LNCaP clone FGC (cell line): ENCODE results near the gene COL25A1.

Source experiments
- DNase-seq: peaks from one replicate; pipeline ENCODE4 v3.0.0-alpha.2; 2011; ENCODE audit warnings: low read depth
- H3K4me3 ChIP-seq: 2 replicates; pipeline ENCODE4 v1.5.1; 2011; ENCODE audit warnings: mild to moderate bottlenecking, low read depth, low read length, control low read depth
- TF ChIP-seq, protein P1 (sequence below): IDR thresholded peaks from 2 replicates; pipeline ENCODE4 v1.5.1; 2012; ENCODE audit warnings: mild to moderate bottlenecking; ENCODE audit not compliant: control insufficient read depth, insufficient read depth; ENCODE audit errors: extremely low read depth

The COL25A1 gene

DNA sequence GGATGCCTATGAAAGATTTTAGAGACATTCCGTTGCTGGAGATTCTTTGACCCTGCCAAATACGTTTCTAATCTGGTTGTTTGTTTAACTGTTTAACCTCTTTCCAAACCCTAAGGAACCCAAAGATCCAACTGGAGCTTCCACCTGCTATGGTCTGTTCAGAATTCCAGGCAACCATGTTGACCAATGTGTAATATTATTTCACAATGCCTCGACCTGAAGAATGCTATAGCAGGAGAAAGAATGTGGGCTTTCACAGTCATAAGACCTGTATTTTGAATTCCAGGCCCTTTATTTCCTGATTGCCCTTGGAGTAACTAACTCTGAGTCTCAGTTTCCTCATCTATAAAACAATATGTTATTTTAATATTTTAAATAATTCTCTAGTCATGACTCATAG, 90.8 kb downstream of the COL25A1 start:
- no peak overlapping the region for H3K4me3 ChIP-seq
- TF ChIP-seq, protein P1, sequence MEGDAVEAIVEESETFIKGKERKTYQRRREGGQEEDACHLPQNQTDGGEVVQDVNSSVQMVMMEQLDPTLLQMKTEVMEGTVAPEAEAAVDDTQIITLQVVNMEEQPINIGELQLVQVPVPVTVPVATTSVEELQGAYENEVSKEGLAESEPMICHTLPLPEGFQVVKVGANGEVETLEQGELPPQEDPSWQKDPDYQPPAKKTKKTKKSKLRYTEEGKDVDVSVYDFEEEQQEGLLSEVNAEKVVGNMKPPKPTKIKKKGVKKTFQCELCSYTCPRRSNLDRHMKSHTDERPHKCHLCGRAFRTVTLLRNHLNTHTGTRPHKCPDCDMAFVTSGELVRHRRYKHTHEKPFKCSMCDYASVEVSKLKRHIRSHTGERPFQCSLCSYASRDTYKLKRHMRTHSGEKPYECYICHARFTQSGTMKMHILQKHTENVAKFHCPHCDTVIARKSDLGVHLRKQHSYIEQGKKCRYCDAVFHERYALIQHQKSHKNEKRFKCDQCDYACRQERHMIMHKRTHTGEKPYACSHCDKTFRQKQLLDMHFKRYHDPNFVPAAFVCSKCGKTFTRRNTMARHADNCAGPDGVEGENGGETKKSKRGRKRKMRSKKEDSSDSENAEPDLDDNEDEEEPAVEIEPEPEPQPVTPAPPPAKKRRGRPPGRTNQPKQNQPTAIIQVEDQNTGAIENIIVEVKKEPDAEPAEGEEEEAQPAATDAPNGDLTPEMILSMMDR = no peak
- no peak for DNase-seq

- no peak for DNase-seq
- TF ChIP-seq, protein P1 = no peak
These were observed 92.8 kb downstream of the COL25A1 start for GRCh38 chr4:109209647-109210046.

GRCh38 chr4:109207898-109208297, 94.6 kb downstream of the COL25A1 start:
- TF ChIP-seq, protein P1 = no peak
- no peak overlapping the region for H3K4me3 ChIP-seq

More at GRCh38 chr4:109209647-109210046, 92.8 kb downstream of the COL25A1 start:
- no peak overlapping the region for H3K4me3 ChIP-seq

DNA sequence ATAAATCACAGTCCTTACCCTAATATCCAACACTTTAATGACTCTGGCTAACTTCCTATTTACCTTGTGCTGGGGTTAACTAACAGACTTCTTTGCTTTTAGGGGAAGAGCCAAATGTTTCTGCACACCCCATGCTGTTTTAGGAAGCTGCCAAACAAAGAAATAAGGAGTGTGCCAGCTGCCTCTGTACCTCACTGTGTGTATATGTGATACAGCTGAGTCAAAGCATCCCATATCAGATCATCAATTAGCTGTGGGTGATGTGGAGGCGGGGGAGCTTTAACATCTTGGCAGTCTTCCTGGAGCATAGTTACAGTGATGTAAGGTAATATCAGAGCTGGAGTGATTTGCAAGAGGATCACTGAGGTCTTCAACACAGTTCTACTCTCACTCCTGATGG, 95.4 kb downstream of the COL25A1 start:
- TF ChIP-seq, protein P1 = no peak
- H3K4me3 ChIP-seq = no peak overlapping the region
- DNase-seq = peak; percentile 54

More at GRCh38 chr4:109207898-109208297, 94.6 kb downstream of the COL25A1 start:
- no peak for DNase-seq

GRCh38 chr4:109206620-109207019, 95.8 kb downstream of the COL25A1 start:
- H3K4me3 ChIP-seq = no peak overlapping the region
- no peak for DNase-seq
- TF ChIP-seq, protein P1 = no peak

DNA sequence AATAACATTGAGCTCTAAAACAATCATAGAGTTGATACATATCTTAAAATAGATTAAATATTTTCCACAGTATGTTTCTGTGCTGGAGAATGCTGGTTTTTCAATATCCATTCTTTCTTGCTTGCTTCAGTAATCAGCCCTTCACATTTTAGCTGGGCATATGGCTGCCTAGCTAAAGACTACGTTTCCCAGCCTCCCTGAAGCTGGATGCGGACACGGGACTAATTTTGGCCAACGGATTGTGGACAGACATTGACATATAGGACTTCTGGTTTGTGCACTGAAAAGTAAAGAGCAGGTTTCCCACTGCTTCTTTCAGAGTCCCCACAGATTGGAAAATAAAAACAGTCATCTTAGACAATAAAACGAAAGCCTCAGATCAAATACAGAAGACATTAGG, 97.3 kb downstream of the COL25A1 start:
- no peak for DNase-seq
- TF ChIP-seq, protein P1 = no peak
- no peak overlapping the region for H3K4me3 ChIP-seq

DNA sequence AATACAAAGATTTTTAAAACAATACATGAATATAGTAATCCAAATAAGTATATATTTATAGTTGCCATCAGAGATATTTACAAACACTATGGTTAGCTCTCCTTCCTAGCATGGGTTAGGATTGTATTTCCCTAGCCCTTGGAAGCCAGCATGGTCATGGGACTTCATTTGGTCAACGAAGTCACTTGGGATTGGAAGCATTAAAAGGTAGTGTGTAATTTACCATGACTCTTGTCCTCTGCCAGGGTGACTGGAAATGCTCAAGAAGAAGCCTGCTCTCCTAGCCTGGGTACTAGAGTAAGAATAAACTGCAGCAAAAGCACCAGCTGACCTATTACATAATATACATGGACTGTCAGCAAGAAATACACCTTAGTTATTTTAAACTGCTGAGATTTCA, 102.9 kb downstream of the COL25A1 start:
- no peak for DNase-seq
- TF ChIP-seq, protein P1 = no peak

More for the DNA sequence above, 102.9 kb downstream of the COL25A1 start:
- H3K4me3 ChIP-seq = no peak overlapping the region
